GM18861 (cell line): Measurements from ENCODE around the gene AZIN2.
"Not testable (repeated sequence)": the region's sequence is repeated elsewhere in the genome, so short reads cannot be mapped to it uniquely, and the experiment has no call there.

Source experiments
- ATAC-seq: cut with Tn5 transposase; IDR thresholded peaks from one replicate; pipeline ENCODE4 v1.9.1; 2021; ENCODE audit not compliant: unreplicated experiment

Gene AZIN2

DNA sequence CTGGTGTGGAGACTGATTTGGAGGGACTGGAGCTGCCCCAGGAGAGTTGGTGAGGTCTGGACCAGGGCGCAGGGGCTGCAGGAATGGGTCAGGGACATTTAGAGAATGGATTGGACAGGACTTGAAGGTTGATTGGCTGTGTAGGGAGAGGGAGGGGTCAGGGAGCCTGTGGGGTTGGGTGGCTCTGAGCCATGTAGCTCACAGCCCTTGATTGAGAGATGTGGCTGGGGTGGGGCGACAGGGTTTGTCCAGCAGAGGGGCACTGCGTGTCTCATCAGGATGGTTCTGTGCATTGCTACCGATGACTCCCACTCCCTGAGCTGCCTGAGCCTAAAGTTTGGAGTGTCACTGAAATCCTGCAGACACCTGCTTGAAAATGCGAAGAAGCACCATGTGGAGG is 12.1 kb downstream of the AZIN2 start:
- no peak for ATAC-seq

DNA sequence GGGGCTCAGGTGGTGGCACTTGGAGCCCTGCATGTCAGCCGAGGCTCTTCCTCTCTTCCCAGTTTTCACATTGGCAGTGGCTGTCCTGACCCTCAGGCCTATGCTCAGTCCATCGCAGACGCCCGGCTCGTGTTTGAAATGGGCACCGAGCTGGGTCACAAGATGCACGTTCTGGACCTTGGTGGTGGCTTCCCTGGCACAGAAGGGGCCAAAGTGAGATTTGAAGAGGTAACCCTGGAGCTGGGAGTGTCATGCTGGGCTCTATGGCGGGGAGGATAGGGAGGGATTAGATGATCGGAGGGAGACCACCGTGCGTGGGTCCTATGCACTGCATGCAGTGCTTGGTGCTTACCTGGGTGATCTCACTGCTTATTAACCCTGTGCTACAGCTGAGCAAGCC is 13.5 kb downstream of the AZIN2 start:
- no peak for ATAC-seq

DNA sequence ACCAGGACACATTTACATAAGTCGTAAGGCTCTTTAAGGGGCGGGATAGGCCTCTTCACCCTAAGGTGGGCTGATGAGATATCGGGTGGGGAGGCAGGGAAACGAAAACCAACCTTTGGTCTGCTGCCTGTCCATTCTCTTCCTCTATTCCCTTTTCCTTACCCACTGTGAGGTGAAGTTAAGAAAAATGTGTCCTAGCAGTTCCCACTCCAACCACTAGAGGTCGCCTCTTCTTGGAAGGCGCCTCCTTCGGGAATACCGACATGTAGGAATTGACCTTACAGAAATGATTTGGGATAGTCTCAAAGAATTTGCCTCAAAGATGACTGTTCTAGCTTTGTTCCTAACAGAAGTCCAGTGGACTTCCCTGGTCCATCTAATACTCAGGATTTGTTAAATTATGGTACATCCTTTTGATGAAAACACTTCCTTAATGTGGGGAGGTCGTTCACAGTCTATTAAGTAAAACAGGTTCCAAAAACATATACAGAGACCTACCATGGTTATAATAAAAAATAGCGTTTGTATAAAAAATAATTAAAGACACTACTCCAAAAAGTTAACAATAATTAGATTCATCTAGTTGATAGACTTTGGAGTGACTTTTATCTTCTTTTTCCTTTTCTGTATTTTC is 14.1 kb downstream of the AZIN2 start:
- ATAC-seq, result no peak

DNA sequence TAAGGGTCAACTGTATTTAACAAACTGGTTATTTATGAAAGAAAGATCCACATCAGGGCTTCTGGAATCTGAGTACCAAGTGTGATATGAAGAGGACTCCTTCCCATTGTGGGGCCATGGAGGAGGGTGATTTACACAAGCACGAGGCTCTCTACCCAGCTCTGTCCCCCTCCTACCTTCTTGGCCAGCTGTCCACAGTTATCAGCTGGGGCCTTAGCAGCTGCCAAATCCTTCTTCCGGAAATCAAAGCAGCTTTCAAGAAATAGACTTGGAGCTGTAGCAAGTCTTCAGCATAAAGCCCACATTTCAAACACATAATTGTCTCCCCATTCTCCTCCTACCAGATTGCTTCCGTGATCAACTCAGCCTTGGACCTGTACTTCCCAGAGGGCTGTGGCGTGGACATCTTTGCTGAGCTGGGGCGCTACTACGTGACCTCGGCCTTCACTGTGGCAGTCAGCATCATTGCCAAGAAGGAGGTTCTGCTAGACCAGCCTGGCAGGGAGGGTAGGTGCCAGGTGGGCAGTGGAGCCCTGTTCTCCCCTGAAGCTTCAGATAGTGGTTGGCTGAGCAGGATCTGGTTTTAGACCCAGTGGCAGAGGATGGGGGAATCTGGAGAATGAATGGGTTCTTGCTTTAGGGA is 15.5 kb downstream of the AZIN2 start:
- no peak for ATAC-seq

DNA sequence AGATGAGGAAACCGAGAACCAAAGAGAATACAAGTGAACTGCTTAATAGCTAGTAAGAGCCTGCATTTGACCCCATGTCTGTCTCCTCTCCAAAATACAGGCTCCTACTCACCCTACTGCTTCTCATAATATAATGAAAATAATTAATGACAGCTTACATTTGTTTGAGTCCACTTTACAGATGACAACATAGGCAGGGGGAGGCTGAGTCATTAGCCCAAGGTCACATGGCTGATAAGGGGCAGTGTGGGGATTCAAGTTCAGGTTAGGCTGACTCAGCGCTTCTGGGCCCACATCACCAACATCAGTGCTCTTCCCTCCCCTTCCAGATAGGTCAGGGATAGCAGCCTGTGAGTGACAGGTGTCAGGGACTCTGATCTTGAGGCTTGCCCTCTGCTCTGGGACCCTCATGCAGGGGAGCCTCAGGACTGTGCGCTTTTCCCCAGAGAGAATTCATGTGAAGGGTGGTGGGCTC is 16.2 kb downstream of the AZIN2 start:
- ATAC-seq, result no peak

DNA sequence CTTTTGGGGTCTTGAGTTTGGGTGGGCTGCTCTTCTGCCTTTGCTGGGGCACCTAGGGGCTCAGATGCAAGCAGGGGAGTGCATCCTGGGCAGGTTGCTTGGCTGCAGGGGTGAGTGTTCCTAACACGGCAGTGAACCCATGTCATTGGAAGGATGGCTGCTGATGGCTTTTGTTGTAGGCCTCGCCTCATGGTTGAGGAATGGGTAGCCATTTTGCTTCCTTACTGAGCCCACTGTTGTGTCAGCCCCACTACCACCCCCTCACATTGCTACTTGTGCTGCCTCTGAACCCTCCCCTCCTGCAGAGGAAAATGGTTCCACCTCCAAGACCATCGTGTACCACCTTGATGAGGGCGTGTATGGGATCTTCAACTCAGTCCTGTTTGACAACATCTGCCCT is 16.8 kb downstream of the AZIN2 start:
- ATAC-seq, result no peak

DNA sequence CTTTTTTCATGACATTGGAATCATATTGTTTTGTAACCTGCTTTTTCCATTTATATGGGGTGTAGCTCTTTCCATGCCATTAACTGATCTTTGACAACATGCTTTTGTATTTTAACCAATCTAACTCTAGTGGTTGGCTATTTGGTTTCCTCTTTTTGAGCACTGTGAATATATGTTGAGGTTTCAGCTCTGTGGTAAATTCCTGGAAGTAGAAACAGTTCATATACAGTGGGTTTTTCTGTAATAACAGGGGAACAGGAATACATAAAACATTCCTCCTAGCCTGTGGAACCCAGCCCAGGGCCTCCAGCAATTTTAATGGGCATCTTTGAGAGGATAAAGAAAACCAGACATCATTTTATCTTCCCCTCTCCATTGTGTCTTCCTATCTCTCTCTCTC is 17.4 kb downstream of the AZIN2 start:
- ATAC-seq, result no peak

DNA sequence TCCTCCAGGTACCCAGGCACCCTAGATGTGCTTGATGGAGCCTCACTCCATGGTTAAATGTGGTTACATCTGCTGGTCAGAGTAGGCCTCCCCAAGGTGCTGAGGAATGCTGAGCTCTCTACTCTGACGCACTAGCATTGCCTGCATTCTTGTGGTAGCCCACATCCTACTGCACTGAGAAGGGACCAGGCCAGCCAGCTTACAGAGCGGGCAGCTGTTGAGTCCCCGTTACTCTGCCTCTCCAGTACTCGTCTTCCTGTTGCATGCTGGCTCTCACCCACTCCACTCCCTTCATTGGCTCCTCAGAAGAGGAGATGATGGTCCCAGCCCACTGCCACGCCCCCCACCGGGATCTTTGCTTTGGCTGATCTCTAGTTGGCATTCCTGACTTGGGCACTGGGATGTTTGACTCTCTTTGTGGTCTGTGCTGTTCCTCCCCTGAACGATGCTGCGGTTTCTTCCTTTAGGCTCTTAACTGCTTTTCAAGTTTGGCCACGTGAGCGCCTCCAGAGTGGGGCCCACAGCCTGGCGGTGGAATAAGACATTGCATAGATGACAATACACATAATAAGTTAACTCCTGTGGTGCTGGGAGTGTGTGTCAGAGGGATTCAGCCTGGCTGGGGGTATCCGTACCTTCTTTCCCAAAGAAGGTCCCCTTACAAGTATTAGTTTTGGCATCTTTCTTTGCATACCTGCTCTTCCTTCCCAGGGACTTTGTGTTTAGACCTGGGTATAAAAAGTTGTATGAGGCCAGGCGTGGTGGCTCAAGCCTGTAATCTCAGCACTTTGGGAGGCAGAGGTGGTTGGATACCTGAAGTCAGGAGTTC is 18.6 kb downstream of the AZIN2 start:
- peak; percentile 64 for ATAC-seq

DNA sequence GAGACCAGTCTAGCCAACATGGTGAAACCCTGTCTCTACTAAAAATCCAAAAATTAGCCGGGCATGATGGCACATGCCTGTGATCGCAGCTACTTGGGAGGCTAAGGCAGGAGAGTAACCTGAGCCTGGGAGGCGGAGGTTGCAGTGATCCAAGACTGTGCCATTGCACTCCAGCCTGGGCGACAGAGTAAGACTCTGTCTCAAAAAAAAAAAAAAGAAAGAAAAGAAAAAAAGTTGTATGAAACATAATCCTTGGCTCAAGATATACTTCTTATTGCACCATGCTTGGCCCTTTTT is 19.1 kb downstream of the AZIN2 start:
- not testable (repeated sequence) for ATAC-seq

DNA sequence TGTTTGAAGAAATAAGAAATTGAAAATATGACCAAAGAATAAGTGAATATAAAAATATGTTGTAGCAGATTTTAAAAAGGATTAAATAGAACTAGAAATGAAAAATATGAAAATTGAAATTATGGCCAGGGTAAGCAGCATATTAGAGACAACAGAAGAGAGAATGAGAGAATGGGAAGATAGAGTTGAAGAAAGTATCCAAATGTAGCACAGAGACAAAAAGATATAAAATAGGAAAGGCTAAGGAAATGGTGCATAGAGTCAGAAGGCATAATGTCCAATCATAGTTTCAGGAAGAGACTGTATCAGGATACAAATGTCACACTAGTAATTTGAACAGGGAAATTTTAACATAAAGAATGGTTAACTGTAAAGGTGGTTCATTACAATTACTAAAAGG is 29.5 kb downstream of the AZIN2 start:
- no peak for ATAC-seq

DNA sequence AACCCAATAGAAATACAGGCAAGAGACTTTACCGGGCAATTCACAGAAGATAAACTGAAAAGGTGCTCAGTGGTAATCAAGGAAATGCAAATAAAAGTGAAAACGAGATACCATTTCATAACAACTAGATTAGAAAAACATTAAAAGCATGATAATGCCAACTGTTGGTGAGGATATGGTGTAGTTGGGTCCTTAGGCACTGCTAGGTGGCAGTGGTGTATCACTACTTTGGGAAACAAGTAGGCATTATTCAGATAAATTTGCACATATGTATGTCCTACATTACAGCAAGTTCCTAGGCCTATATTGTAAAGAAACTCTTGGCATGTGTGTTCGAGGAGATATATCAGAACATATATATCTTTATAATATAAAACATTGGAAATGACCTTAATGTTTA is 31.0 kb downstream of the AZIN2 start:
- ATAC-seq, result no peak

DNA sequence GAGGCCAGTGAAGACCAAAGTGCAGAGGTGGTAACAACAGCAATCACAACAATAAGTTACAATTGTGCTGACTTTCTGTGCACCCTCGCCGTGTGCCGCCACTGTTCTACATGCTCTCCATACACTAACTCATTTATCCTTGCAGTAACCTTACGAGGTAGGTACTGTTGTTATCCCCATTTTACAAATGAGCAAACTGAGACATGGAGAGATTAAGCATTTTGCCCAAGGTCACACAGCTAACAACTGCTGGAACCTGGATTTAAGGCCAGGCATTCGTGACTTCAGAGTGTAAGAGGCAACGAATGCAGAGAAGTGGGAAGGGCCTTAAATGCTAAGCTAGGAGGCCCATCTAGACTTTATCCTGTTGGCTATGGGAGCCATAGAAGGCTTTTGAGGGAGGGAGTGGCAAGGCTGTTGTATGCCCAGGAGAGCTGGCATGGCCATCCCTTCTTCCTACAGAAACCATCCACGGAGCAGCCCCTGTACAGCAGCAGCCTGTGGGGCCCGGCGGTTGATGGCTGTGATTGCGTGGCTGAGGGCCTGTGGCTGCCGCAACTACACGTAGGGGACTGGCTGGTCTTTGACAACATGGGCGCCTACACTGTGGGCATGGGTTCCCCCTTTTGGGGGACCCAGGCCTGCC is 36.6 kb downstream of the AZIN2 start:
- no peak for ATAC-seq

DNA sequence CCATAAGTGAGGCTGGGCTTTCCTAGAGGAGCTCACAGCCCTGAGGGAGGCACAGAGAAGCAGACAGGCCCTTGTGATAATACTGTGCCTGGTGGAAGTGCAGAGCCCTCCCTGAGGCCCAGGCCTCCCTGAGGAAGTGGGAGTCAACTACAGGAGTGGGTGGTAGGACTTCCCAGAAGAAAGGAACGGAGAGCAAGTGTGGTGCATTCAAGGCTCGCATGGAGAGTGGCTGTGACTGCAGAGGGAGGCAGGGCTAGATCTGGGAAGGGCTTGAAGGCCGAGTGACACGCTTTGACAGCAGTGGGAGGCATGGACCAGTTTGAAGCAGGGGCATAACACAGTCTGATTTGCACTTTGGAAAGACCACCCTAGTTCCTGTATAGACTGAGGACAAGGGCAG is 37.3 kb downstream of the AZIN2 start:
- no peak for ATAC-seq

DNA sequence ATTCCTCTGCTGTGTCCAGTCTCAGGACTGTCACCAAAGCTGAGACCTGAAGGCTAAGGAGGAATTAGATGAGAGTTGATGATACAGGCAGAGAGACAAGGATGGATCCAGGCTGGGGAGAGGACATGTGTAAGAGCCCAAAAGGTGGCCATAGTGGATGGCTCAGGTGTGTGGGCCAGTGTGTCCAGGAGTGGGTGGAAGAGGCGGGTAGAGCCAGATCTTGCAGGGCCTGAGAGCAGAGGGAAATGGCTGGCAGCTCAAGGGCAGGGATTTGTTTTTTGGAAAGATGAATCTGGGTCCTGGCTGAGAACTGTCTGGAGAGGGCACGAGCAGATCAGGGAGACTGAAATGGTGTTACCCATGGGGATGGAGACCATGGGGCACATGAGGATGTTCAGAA is 38.1 kb downstream of the AZIN2 start:
- no peak for ATAC-seq

DNA sequence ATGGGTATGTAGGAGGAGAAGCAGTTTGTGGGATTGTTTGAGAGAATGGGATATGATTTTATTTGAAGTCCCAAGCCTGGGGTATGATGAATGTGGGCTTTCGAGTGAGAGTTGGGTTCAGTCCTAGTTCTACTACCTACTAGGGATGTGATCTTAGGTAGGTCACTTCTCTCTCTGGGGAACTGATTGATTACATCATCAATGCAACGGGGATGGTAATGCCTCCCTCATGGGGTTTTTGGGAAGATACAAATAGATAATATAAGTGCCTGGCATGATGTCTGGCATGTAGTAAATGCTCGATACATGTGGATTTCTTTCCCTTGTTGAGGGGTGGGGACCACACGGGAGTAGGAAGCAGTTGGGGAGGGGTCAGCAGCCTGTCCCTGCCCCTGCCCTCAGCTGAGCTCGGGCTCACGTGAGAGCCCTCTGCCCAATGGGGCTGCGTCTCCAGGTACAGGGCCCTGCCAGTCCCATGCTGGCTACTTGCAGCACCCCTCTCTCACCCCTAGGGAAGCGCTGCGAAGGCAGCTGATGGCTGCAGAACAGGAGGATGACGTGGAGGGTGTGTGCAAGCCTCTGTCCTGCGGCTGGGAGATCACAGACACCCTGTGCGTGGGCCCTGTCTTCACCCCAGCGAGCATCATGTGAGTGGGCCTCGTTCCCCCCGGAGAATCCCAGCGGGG is 38.7 kb downstream of the AZIN2 start:
- ATAC-seq, result no peak

DNA sequence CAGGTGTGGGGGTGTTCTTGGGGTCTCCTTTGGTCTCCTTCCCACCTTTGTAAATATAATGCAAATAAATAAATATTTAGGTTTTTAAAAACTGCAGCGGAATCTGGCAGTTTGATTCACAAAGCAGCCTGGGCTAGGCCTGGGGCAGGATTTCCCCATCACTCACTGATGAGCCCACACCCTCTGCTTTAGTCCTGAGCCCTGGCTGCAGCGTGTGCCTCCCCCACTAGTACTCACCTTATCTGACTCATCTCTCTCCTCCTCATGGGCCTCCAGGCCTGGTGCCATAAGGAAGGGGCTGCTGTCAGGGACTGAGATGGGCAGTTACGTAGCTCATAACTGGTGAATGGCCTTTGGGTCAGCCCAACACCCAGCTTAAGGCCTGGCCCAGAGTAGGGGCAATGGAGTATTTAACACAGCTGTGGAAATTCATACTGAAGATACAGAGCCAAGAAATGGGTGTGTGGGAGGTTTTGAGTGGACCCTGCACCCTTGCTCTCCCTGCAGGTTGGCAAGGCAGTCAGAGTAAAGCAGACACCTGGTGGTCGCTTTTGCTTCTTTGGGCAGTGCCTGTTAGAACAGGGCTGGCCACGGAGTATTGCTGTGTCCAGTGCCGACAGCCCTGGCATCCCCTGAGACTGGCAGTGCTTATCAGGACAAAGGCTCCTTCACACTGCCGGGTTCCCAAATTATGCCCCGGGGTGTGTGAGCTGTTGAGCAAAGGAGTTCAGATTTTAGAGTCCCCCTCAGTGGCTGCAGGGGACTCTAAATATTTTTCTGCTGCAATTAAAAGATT is 39.7 kb downstream of the AZIN2 start:
- ATAC-seq, result no peak

DNA sequence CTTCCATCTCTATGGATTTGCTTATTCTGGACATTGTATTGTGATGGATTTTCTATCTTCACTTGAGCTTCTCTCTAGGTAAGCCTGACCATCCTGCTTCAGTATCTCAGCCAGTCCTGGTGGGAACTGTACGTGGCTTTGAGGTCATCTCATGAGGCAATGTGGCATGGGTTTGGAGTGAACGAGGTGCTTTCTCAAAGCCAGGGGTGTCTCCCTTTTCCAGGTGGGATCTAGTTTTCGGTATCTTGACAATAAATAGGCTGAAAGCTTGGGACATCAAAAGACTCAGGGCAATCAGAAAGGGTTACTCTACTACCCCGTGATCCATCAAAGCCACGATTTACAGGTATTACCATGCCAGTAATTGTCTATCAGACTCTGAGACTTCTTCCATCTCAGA is 40.8 kb downstream of the AZIN2 start:
- ATAC-seq, result no peak

DNA sequence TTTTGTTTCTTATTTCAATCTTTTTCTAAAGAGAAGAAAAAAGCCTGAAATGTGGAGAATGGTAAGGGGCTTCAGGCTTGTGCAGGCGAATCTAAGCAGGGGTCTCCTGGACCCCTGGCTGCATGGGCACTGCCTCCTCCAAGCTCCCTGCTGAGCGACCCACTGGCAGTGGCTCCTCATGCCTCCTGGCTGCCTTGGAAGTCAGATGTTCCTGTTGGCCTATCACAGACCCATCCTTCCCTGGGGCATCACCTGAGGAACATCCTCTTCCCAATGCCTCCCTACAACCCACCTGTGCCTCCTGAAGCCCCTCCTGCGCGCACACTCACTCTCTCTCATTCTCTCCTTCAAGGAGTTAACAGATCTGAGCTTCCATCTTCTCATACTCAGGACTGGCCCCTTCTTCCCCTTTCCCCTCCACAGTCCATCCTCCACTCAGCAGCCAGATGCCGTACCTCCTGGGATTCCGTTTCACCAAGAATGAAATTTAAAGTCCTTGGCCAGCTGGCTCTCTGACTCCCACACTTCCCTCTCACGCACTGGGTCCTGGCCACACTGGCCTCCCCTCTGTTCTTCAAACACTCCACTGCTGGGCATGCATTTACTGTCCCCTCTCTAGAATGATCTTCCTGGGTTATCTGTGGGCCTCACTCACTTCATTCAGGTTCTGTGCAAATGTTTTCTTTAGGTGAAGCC is 41.7 kb downstream of the AZIN2 start:
- no peak for ATAC-seq

DNA sequence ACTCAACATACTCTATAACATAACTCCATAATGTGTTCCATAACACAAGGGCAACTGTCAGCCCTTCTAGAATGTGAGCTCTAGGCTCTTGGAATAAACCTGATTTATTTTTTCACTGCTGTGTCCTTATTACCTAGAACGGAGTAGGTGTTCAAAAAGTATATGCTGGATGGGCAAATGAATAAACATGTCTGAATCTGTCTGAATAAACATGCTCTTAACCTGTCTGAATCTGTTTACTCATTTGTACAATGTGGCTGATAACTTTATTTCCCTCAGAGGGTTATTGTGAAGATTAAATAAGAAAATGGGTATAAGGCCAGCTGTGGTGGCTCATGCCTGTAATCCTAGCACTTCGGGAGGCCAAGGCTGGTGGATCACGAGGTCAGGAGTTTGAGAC is 42.3 kb downstream of the AZIN2 start:
- no peak for ATAC-seq

DNA sequence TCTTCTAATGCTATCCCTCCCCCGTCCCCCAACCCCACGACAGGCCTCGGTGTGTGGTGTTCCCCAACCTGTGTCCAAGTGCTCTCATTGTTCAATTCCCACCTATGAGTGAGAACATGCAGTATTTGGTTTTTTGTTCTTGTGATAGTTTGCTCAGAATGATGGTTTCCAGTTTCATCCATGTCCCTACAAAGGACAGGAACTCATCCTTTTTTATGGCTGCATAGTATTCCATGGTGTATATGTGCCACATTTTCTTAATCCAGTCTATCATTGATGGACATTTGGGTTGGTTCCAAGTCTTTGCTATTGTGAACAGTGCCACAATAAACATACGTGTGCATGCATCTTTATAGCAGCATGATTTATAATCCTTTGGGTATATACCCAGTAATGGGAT is 43.7 kb downstream of the AZIN2 start:
- not testable (repeated sequence) for ATAC-seq
